ENCODE measurements around the gene SH3BP5. TPM values are rescaled to one million over a fixed set of nuclear protein-coding genes. Genes with fewer than 3 reads are reported as not detected.

SH3BP5 gene
- total RNA-seq, 1 donor, result 9.1 TPM

DNA sequence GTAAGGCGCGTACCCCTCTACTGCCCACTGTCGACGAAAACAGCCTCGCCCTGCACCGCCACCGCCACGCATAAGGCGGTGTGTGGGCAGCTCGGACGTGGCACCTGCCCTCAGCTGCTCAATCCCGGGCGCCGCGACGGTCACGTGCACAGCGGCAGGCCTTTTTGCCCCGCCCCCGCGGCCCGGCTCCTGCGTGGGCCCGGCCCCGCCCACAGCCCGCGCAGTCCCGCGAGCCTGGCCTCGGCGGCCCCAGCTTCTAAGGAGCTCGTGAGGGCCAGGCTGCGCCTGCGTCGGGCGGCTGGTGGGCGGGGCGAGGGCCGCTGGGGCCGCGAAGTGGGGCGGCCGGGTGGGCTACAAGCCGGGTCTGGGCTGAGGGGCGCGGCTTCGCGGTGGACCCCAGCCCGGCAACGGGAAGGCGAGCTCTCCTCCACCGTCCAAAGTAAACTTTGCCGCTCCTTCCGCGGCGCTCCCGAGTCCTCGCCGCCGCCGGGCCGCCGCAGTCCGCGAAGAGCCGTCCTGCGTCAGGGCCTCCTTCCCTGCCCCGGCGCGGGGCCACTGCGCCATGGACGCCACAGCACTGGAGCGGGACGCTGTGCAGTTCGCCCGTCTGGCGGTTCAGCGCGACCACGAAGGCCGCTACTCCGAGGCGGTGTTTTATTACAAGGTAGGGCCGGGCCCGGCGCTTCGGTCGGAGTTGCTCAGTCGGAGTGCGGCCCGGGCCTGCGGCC lies 126.3 kb downstream of the SH3BP5 start, which contains the start of gene CAPN7:
CAPN7 (plus strand) TSS at position 313 of the 728 bp plus-strand sequence; CDS start at position 563, 250 bp downstream.
- peak within 1 kb of the TSS; percentile 99 for H3K4me3 ChIP-seq (ENCODE audit: low read depth, low read length)
- TF ChIP-seq, protein P1, sequence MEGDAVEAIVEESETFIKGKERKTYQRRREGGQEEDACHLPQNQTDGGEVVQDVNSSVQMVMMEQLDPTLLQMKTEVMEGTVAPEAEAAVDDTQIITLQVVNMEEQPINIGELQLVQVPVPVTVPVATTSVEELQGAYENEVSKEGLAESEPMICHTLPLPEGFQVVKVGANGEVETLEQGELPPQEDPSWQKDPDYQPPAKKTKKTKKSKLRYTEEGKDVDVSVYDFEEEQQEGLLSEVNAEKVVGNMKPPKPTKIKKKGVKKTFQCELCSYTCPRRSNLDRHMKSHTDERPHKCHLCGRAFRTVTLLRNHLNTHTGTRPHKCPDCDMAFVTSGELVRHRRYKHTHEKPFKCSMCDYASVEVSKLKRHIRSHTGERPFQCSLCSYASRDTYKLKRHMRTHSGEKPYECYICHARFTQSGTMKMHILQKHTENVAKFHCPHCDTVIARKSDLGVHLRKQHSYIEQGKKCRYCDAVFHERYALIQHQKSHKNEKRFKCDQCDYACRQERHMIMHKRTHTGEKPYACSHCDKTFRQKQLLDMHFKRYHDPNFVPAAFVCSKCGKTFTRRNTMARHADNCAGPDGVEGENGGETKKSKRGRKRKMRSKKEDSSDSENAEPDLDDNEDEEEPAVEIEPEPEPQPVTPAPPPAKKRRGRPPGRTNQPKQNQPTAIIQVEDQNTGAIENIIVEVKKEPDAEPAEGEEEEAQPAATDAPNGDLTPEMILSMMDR (IDR thresholded peaks at IDR 0.05; ENCODE audit: insufficient read depth, low read depth, low read length), result peak; percentile 52
- DNase-seq (ENCODE audit: low read depth), result peak; percentile 95

DNA sequence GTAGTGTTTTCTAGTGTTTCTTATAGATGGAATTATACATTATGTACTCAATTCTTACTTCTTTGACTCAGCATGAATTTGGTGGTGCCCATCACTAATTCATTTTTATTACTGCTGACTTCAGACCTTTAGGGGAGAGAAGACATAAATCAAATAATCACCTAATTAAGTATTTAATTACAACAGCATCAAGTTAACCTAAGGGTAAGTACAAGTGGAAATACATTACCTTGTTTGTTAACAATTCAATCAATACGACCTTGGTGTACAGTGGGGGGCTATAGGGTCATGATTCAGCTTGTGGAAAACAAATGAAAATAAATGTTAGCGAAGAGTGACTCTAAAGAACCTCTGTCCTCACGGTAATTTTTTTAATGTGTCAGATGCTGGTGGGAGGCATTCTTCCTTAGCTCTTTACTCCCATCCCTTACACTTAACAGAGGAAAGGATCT lies 126.9 kb downstream of the SH3BP5 start:
- peak overlapping the region; percentile 65 for H3K4me3 ChIP-seq (ENCODE audit: low read depth, low read length)
- TF ChIP-seq, protein P1 (IDR thresholded peaks at IDR 0.05; ENCODE audit: insufficient read depth, low read depth, low read length), result no peak
- no peak for DNase-seq (ENCODE audit: low read depth)

Small RNA genes within 50 kb of the gene (small RNA-seq; reads per million reads assigned to genes)
- gene HMGN2P7, result not detected
- gene RNU6-454P, result not detected

Other genes with a start within 250 kb of the SH3BP5 start
- gene RBSN, start 233.4 kb downstream of the SH3BP5 start, total RNA-seq, result 22.9 and 25.9 TPM in 2 replicates
- gene CAPN7, start 126.3 kb downstream of the SH3BP5 start, total RNA-seq, result 51.4 and 67.3 TPM in 2 replicates
- 29.3 and 46.2 TPM in 2 replicates for gene METTL6, start 95.0 kb upstream of the SH3BP5 start, total RNA-seq
- 28.0 and 35.8 TPM in 2 replicates for gene EAF1, start 95.0 kb upstream of the SH3BP5 start, total RNA-seq
- gene COLQ, start 189.1 kb upstream of the SH3BP5 start, total RNA-seq, result 0.43 and 0.64 TPM in 2 replicates

Measured in fibroblast of villous mesenchyme (primary cell).